HG03571 (cell line): ENCODE measurements around the gene HSD17B14.
"Not testable (repeated sequence)": the region's sequence is repeated elsewhere in the genome, so short reads cannot be mapped to it uniquely, and the experiment has no call there.

Experiments
- ATAC-seq: cut with Tn5 transposase; IDR thresholded peaks from one replicate; pipeline ENCODE4 v1.9.1; 2021; ENCODE audit not compliant: unreplicated experiment

The HSD17B14 gene

DNA sequence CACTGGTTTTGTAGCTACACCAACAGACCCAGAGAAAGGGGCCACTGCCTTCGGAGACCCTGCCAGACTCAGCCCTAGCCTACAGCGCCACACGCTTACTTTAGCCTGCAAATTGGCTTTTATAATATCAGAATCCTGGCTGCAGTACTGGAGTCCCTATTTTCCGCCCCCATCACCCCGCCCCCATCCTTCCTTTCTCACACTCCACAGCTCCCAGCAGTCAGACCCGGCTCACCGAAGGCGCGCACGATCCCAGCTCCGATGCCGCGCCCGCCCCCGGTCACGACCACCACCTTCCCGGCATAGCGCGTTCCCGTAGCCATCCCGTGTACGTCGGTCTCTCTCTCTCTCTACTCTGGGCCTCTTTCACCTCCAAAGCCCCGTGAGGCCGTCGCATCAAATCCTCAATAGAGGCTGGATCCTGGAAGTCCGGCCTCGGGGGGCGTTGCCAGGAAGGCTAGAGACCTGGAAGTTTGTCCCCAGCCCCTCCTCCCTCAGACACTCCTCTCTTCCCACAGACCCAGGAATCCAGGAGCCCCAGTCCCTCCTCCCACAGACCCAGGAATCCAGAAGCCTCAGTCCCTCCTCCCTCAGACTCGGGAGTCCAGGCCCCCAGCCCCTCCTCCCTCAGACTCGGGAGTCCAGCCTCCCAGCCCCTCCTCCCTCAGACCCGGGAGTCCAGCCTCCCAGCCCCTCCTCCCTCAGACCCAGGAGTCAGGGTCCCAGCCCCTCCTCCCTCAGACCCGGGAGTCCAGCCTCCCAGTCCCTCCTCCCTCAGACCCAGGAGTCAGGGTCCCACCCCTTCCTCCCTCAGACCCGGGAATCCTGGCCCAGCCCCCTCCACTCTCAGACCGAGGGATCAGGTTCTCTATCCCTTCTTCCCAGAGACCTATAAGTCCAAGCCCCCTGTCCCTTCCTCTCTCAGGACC lies at the start of gene HSD17B14:
HSD17B14 (minus strand) TSS at position 403 of the 929 bp plus-strand sequence; CDS start at position 323, 80 bp downstream.
- no peak for ATAC-seq

DNA sequence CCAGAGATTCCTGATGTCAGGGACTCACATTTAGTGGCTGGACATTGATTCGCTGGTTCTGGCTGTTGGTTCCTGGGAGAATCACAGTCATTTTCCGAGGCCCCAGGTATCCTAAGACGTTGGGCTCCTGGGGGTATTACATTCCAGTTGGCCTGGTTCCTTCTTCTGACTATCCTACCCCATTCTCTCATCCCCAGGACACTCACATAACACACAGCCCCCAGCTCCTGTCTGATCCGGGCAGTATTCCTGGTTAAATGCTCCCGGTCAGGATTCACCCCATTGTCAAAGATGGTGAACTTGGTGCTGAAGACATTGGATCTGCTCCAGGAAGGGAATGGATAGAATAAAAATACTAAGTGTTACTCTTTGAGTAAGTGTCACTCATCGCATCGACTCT lies 47.4 kb upstream of the HSD17B14 start:
- ATAC-seq, result no peak

DNA sequence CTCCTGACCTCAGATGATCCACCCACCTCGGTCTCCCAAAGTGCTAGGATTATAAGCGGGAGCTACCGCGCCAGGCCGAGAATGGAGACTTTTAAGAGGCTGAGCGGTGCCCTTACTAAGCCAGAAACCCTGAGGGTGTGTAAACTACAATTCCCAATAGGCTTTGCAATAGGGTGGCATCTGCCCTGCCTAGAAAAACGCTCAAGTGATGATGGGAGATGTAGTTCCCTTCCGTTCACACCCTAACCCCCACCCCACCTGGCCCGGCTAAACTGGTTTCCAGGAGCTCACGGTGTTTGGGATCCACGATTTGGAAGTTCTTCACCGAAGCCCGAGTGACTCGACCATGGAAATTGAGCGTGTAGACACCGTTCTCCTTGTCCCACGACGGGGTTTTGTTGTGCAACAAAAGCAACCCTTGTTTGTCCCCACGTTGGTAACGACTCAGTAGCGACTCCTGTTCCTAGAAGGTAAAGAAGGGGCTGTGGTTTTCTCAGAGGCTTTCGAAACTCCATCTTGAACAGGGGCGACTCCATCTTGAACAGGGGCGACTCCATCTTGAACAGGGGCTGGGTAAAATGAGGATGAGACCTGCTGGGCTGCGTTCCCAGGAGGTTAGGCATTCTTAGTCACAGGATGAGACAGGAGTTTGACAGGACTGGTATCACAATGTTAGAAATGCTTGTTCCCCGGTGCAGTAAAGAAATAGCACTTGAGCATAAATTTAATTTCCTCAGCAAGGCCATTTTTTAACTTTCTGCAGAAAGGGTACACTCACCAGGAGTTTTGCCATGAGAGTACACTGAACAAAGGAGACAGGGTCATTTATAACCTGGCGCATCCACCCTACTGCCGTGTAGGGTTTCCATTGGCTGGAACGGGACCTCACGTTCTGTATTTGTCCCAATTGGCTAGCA lies 45.7 kb upstream of the HSD17B14 start:
- no peak for ATAC-seq

DNA sequence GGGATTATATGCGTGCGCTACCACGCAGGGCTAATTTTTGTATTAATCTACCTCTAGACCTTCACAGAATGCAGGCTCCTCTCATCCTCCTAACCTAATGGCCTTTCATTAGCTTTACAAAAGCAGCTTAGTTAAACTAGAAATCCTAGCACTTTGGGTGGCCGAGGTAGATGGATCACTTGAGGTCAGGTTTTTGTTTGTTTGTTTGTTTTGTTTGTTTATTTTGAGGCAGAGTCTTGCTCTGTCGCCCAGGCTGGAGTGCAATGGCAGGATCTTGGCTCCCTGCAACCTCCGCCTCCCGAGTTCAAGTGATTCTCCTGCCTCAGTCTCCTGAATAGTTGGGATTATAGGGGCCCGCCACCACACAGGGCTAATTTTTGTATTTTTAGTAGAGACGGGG lies 43.4 kb upstream of the HSD17B14 start:
- ATAC-seq, result not testable (repeated sequence)

DNA sequence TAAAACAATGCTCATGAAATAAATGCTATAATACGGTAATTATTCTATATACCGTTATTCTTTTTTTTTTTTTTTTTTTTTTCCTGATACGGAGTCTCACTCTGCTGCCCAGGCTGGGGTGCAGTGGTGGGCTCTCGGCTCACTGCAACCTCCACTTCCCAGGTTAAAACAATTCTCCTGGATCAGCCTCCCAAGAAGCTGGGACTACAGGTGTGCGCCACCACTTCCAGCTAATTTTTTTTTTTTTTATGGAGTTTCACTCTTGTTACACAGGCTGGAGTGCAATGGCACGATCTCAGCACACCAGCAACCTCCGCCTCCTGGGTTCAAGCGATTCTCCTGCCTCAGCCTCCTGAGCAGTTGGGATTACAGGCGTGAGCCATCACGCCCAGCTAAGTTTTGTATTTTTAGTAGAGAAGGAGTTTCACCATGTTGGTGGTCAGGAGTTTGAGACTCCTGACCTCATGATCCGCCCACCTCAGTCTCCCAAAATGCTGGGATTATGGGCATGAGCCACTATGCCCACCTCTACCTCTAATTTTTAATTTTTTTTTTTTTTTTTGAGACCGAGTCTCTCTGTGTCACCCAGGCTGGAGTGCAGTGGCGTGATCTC lies 42.8 kb upstream of the HSD17B14 start:
- no peak for ATAC-seq

DNA sequence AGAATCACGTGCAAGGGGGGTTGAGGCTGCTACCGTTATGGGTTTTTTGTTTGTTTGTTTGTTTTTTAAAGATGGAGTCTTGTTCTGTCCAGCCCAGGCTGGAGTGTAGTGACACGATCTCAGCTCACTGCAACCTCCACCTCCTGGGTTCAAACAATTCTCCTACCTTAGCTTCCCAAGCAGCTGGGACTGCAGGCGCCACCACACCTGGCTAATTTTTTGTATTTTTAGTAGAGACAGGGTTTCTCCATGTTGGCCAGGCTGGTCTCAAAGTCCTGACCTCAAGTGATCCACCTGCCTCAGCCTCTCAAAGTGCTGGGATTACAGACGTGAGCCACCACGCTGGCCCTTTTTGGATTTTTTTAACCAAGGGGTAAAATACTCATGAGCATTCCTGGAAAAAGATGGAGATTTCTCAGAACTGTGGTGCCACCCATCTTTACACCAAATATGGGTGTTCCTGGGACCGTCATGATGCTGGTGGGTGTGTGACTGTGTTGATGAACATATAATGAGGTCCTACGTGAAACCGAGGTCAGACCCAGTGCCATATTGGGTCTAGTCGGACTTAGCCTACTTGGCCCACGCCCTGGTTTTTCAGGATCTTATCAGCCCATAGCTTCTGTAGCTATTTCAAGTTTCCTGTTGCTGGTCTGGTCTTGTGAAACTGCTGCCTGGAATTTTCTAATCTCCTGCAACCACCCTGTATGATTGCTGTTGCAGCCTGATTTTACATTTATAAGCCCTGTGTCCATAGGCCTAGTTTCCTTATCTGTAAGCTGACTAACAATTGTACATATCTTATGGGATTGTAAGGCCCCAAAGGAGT lies 42.1 kb upstream of the HSD17B14 start:
- no peak for ATAC-seq

DNA sequence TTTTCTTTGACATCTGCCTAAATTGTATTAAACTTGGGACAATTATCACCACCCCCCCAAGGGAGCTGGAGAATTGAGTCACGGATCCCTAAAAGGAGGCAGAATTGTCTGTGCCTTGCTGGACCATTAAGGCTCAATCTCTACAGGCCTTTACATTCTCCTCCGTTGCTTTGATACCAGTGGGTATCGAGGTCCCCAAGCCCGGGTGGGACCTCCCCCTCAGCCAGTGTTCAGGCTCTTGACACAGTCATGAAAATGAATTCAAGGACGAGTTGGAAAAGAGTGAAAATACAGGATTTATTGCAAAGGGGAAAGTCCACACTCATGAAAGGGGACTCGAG lies 41.5 kb upstream of the HSD17B14 start:
- ATAC-seq, result no peak

DNA sequence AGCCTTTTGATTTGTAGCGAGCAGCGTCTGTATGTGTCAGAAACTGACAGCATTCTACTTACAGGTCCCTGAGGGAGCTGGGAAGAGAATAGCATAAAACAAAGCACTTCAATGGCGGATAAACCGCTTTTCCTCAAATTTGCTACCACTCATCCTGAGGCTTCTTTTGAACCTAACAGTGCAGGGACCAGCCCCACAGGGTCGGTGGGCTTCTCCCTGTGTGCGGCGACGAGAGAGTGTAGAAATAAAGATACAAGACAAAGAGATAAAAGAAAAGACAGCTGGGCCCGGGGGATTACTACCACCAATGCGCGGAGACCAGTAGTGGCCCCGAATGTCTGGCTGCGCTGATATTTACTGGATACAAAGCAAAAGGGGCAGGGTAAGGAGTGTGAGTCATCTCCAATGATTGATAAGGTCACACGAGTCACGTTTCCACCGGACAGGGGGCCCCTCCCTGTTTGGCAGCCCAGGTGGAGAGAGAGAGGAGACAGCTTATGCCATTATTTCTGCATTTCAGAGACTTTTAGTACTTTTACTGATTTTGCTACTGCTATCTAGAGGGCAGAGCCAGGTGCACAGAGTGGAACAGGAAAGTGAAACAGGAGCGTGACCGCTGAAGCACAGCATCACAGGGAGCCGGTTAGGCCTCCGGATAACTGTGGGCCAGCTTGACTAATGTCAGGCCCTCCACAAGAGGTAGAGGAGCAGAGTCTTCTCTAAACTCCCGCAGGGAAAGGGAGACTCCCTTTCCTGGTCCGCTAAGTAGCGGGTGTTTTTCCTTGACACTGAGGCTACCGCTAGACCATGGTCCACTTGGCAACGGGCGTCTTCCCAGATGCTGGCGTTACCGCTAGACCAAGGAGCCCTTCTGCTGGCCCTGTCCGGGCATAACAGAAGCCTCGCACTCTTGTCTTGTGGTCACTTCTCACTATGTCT lies 40.0 kb upstream of the HSD17B14 start:
- not testable (repeated sequence) for ATAC-seq

DNA sequence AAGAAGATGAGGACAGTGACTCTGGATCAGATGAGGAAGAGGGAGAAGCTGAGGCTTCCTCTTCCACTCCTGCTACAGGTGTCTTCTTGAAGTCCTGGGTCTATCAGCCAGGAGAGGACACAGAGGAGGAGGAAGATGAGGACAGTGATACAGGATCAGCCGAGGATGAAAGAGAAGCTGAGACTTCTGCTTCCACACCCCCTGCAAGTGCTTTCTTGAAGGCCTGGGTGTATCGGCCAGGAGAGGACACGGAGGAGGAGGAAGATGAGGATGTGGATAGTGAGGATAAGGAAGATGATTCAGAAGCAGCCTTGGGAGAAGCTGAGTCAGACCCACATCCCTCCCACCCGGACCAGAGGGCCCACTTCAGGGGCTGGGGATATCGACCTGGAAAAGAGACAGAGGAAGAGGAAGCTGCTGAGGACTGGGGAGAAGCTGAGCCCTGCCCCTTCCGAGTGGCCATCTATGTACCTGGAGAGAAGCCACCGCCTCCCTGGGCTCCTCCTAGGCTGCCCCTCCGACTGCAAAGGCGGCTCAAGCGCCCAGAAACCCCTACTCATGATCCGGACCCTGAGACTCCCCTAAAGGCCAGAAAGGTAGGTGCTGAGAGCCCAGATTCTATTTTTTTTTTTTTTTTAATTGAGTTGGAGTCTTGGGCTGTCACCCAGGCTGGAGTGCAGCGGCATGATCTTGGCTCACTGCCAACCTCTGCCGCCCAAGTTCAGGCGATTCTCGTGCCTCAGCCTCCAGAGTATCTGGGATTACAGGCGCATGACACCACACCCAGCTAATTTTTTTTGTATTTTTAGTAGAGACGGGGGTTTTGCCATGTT lies 38.2 kb upstream of the HSD17B14 start:
- ATAC-seq, result no peak

DNA sequence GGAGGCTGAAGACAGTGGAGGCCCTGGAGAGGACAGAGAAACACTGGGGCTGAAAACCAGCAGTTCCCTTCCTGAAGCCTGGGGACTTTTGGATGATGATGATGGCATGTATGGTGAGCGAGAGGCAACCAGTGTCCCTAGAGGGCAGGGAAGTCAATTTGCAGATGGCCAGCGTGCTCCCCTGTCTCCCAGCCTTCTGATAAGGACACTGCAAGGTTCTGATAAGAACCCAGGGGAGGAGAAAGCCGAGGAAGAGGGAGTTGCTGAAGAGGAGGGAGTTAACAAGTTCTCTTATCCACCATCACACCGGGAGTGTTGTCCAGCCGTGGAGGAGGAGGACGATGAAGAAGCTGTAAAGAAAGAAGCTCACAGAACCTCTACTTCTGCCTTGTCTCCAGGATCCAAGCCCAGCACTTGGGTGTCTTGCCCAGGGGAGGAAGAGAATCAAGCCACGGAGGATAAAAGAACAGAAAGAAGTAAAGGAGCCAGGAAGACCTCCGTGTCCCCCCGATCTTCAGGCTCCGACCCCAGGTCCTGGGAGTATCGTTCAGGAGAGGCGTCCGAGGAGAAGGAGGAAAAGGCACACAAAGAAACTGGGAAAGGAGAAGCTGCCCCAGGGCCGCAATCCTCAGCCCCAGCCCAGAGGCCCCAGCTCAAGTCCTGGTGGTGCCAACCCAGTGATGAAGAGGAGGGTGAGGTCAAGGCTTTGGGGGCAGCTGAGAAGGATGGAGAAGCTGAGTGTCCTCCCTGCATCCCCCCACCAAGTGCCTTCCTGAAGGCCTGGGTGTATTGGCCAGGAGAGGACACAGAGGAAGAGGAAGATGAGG lies 37.4 kb upstream of the HSD17B14 start:
- ATAC-seq, result no peak

- ATAC-seq, result no peak
Measured at GRCh38 chr19:48872884-48873475, 36.7 kb upstream of the HSD17B14 start.

DNA sequence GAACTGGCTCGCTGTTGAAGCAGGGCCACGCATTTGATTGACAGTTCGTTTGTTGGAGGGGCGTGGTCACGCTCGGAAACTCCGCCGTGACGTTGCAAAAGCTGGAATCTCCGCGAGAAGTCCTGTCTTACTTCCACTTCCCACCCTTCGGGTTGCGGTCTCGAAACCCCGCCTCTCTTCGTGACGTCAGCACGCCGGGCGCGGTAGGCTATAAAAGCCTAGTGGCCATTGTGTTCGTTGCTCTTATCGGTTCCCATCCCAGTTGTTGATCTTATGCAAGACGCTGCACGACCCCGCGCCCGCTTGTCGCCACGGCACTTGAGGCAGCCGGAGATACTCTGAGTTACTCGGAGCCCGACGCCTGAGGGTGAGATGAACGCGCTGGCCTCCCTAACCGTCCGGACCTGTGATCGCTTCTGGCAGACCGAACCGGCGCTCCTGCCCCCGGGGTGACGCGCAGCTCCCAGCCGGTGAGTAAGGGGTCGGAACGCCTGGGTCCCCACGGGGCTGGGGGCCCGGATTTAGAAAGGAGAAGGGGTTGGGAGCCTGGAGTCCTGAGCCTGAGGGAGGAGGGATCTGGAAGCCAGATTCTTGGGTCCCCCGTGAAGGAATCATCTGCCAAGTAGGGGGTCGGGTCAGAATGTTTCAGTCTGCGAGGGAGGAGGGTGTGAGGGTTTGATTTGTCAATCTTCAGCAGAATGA lies 36.0 kb upstream of the HSD17B14 start, which contains the start of gene PPP1R15A:
PPP1R15A (plus strand) TSS at position 240 of the 702 bp plus-strand sequence. CDS start 813 bp downstream, outside the sequence.
- ATAC-seq, result peak; percentile 45

DNA sequence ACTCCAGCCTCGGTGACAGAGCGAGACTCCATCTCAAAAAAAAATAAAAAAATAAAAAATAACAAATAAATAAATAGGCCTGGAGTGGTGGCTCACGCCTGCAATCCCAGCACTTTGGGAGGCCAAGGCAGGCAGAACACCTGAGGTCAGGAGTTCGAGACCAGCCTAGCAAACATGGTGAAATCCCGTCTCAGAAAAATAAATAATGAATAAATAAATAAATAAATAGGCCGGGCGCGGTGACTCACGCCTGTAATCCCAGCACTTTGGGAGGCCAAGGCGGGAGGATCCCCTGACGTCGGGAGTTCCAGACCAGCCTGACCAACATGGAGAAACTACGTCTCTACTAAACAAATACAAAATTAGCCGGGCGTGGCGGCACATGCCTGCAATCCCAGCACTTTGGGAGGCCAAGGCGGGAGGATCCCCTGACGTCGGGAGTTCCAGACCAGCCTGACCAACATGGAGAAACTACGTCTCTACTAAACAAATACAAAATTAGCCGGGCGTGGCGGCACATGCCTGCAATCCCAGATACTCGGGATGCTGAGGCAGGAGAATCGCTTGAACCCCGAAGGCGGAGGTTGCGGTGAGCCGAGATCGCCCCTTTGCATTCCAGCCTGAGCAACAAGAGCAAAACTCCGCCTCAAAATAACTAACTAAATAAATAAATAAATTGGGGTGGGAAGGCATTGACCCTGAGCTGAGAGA lies 35.3 kb upstream of the HSD17B14 start:
- not testable (repeated sequence) for ATAC-seq

DNA sequence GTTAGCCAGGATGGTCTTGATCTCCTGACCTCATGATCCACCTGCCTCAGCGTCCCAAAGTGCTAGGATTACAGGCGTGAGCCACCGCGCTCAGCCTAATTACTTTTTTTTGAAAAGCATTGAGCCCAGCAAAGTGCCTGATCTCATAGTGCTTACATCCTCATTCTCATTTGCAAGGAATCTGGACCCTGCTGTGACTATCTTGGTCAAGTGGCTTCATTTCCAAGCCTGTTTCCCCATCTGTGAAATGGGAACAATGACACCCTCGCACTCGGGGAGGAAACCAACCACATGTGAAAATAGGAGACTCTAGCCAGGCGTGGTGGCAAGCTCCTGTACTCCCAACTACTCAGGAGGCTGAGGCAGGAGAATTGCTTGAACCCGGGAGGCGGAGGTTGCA lies 33.8 kb upstream of the HSD17B14 start:
- no peak for ATAC-seq

GRCh38 chr19:48868114-48868886 lies 32.0 kb upstream of the HSD17B14 start, which contains the start of gene PLEKHA4:
Gene PLEKHA4 (minus strand): TSS chr19:48868617. CDS start chr19:48867620, 997 bp downstream.
- ATAC-seq, result no peak
